Measurements from ENCODE around the gene SCFD1.

The SCFD1 gene

DNA sequence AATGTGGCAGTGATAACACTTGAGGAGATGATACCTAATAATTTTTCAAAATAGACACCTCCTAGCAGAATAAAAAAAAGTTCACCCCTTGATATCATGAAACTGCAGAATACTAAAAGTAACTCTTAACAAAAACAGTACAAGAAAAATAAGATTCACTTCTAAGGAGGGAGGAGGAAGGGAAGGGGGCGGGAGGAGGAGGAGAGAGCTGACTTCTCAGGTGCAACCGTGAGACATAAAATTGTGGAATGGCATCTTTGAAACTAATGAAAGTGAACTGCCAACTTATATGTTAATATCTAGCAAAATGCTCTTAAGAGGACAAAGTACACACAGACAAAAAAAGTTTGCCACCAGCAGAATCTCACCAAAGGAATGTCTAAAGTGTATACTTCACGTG lies 115.8 kb downstream of the SCFD1 start:
- DNase-seq (ENCODE audit: low spot score): no peak
- TF ChIP-seq, protein P1, sequence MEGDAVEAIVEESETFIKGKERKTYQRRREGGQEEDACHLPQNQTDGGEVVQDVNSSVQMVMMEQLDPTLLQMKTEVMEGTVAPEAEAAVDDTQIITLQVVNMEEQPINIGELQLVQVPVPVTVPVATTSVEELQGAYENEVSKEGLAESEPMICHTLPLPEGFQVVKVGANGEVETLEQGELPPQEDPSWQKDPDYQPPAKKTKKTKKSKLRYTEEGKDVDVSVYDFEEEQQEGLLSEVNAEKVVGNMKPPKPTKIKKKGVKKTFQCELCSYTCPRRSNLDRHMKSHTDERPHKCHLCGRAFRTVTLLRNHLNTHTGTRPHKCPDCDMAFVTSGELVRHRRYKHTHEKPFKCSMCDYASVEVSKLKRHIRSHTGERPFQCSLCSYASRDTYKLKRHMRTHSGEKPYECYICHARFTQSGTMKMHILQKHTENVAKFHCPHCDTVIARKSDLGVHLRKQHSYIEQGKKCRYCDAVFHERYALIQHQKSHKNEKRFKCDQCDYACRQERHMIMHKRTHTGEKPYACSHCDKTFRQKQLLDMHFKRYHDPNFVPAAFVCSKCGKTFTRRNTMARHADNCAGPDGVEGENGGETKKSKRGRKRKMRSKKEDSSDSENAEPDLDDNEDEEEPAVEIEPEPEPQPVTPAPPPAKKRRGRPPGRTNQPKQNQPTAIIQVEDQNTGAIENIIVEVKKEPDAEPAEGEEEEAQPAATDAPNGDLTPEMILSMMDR (IDR thresholded peaks at IDR 0.05; ENCODE audit: extremely low read depth, missing control alignments): no peak

DNA sequence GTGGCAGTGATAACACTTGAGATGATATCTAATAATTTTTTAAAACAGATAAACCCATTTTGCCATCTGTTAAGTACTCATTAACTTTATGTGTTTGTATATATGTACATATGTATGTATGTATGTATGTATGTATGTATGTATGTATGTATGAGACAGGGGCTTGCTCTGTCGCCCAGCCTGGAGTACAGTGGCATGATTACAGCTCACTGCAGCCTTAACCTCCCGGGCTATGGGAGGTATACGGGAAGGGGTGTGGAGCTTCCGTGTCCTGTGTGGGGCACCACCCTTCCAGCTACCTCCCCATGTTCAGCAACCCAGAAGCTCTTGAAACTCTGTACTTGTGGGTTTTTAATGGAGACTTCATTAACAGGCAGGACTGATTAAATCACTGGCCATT lies 116.9 kb downstream of the SCFD1 start:
- TF ChIP-seq, protein P1 (IDR thresholded peaks at IDR 0.05; ENCODE audit: extremely low read depth, missing control alignments): no peak
- no peak for DNase-seq (ENCODE audit: low spot score)

DNA sequence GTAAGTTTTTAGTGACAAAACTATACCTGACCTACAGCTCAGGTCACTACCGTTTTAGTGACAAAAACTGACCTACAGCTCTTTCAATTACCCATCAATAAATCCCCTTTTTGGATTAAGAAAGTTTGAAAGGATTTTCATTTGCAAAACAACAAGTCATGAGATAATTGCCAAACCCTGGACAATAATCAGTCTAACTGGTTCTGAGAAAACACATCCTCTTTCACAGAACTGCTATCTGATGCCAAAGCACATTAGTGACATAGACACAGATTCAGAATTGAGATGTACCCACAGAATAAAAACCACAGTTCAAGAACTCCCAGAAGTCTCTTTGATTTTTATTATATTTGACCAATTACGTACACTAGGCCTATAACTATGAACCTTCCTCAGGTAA lies 126.2 kb downstream of the SCFD1 start:
- DNase-seq (ENCODE audit: low spot score): no peak
- TF ChIP-seq, protein P1 (IDR thresholded peaks at IDR 0.05; ENCODE audit: extremely low read depth, missing control alignments): no peak

DNA sequence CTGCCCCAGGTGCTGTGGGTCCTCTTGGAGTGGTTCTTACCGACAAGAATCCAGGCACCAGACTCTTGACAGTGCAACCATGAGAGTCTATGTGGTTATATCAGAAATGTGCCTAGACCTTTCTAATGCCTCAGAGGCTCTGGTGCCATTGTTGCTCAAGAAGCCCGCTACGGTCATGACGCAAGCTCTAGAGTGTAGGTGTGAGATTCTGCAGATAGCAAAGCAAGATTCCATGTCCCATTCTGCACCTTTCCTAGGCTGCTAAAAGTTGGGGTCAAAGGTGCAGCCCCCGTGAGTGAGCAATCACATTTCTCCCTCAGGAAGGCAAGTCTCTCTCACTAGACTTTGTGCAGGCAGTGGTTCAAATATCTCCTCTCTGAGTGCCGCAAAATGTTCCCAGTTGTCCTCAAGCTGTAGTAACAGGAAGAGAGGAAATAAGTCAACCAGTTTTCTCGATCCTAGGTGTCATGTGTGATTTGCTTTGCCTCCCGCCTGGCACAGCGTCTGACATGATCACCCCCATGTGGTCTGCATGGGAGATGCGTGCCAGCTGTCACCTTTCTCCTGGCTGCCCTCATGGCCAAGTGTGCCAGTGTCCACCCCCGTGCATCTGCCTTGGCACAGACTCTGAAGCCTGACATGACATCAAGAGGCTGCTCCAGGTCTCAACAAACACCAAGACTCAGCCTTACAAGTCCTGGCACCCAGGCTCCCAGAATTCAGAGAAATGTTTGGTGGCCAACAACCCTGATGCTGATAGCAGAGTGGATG lies 129.7 kb downstream of the SCFD1 start:
- TF ChIP-seq, protein P1 (IDR thresholded peaks at IDR 0.05; ENCODE audit: extremely low read depth, missing control alignments): no peak
- DNase-seq (ENCODE audit: low spot score): no peak

DNA sequence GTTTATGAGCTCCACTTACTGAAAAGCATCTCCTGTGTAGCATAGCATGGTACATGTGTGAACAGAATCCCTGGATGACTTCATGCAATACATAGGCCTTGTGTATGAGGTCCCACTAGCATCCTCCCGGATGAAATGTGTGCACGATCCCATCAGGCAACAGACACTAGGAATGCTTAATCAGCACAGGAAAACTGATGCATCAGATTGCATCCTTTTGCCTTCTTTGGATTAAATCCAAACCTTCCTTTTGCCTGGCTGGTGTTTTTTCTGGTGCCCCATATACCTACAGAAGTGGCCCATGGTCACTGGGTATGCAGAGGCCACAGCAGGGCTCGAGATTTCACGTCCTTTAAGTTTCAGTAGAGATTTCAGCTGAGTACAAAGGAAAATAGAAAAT lies 131.3 kb downstream of the SCFD1 start:
- DNase-seq (ENCODE audit: low spot score): no peak
- TF ChIP-seq, protein P1 (IDR thresholded peaks at IDR 0.05; ENCODE audit: extremely low read depth, missing control alignments): no peak

DNA sequence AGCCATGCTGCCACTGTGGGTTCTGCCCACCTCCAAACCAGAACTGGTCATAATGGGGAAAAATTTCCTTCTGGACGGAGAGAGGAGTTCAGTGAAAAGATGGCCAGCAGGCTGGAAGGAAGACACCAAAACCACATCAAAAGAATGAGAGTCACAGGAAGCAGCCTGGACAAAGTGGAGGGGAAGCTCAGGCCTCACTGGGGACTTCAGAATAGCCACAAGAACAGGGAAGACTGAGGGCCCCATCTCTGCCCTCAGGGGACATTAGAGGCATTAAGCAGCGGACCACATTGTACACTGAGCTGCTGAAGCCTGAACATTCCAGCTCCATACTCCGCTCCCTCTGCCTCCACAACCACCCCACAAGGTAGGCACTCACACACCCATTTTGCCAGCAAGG lies 132.7 kb downstream of the SCFD1 start:
- no peak for DNase-seq (ENCODE audit: low spot score)
- TF ChIP-seq, protein P1 (IDR thresholded peaks at IDR 0.05; ENCODE audit: extremely low read depth, missing control alignments): no peak

DNA sequence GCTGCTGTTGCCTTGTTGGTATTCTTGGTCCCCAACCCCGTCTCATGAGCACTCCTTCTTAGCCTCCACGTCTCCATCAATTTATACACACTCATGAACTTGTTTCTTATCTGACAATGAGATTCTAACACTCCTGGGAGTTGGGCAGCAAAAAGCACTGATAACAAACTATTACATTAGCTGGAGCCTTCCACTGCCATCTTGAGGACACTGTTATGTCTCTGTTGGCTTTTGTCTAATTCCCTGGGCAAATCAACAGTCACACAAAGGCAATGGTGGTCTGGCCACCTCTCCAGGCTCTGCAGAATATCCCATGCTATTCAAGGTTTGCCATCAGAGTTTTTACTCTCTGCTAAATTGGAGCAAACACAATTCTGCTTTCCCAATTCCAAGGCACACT lies 134.5 kb downstream of the SCFD1 start:
- TF ChIP-seq, protein P1 (IDR thresholded peaks at IDR 0.05; ENCODE audit: extremely low read depth, missing control alignments): no peak
- no peak for DNase-seq (ENCODE audit: low spot score)
